Measurements from ENCODE around the gene NMRK2.
"Not testable (repeated sequence)": the region's sequence is repeated elsewhere in the genome, so short reads cannot be mapped to it uniquely, and the experiment has no call there.

The NMRK2 gene, protein sequence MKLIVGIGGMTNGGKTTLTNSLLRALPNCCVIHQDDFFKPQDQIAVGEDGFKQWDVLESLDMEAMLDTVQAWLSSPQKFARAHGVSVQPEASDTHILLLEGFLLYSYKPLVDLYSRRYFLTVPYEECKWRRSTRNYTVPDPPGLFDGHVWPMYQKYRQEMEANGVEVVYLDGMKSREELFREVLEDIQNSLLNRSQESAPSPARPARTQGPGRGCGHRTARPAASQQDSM

DNA sequence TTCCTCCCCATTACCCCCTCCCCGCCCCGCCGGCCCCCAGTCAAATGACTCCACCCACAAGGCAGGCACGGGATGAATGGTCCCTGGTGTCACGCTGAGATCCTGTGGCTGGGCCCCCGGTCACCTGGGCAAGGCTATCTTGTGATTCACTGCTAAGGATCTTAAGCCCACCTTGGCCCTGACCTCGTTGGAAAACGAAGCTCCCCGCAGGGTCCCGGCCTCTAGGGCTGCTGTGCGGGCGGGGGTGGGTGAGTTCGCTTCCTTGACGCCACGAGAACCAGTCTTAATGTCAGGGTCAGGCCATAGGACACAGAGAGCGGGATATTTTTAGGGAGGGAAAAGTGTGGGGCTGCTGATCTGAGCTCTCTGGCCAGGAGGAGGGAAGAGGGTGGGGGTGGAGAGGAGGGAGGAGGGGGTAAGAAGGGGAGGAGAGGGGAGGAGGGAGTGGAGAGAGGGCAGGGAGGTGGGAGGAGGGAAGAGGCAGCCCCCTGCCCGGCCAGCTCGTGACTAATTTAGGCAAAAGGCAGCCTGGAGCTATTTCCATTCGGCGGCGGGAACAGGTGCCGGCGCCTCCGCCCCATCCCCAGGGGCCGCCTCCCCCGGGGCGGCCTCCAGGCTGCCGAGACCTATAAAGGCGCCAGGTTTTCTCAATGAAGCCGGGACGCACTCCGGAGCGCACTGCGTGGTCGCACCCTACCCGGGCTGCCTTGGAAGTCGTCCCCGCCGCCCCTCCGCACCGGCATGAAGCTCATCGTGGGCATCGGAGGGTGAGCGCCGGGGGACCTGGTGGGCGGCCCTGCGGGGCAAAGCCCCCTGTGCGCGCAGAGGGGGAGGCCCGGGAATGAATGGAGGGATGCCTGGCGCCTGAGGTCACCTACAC lies at the start of gene NMRK2:
NMRK2 (plus strand) TSS at position 139 of the 880 bp plus-strand sequence; CDS start at position 742, 603 bp downstream.
- no peak for DNase-seq (ENCODE audit: low read depth in 1 of 2, low spot score in 1 of 2)

DNA sequence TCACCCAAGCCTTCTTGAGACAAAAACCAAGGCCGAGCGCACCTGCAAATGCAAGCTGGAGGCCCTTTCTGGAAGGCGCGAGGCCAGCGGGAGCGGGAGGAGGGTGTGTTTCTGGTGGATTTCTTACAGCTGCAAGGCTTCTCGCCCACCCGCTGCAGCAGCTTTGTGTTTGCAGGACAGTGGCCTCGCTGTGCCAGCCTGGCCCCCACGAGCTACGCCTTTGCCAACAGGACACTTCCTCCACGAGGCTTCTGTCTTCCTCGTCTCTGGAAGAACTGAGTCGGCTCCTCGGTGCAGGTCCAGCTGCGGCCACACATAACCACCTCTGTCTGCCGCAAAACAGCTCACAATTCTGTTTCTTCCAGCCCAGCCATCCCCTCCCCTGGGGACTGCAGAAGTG lies 42.3 kb upstream of the NMRK2 start:
- DNase-seq (ENCODE audit: low read depth in 1 of 2, low spot score in 1 of 2): no peak

DNA sequence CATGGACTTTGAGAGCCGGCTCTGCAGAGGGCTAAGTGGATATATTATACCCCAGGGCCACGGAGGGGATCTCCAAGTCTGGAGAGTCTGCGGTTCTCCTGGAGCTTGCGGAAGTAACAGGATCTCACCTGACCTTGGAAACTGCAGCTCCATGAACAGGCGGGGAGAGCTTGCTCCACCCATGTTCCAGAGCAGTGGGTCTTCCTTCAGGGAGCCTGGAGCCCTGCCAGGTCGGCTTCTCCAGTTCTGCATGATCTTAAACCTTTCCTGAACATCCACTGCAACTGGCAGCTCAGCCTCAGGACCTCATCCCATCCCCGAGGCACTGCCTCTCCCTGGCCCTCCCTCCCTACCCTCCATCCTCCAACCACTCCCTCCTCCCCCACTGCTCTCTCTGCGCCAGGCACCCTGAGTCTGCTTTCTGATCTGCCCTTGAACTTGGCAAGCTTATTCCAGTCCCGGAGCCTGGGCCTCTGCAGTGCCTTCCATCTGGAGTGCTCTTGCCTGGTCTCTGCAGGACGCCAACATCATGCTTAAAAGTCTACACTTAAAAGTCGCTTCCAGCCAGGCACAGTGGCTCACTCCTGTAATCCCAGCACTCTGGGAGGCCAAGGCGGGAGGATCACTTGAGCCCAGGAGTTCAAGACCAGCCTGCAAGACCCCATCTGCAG lies 39.2 kb upstream of the NMRK2 start:
- no peak for DNase-seq (ENCODE audit: low read depth in 1 of 2, low spot score in 1 of 2)

DNA sequence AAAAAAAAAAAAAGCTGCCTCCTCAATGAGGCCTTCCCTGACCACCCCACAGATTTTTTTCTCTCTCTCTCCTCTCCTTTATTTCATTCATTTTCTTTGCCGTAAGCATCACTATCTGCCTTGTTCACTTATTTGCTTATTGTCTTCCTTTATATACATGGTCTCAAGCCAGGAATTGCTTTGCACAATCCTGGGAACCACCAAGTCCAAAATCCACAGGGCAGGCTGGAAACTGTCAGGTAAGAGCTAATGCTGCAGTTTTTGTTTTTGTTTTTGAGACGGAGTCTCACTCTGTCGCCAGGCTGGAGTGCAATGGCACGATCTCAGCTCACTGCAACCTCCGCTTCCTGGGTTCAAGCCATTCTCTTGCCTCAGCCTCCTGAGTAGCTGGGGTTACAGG lies 37.9 kb upstream of the NMRK2 start:
- not testable (repeated sequence) for DNase-seq (ENCODE audit: low read depth in 1 of 2, low spot score in 1 of 2)

DNA sequence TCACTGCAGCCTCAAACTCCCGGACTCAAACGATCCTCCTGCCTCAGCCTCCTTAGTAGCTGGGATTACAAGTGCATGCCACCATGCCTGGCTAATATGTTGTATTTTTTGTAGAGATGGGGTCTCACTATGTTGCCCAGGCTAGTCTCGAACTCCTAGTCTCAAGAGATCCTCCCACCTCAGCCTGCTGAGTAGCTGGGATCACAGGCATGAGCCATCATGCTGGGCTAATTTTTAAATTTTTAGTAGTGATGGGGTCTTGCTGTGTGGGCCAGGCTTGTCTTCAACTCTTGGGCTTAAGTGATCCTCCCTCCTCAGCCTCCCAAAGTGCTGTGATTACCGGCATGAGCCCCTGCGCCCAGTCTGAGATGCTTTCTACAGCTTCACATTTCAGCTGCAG lies 37.1 kb upstream of the NMRK2 start:
- no peak for DNase-seq (ENCODE audit: low read depth in 1 of 2, low spot score in 1 of 2)

DNA sequence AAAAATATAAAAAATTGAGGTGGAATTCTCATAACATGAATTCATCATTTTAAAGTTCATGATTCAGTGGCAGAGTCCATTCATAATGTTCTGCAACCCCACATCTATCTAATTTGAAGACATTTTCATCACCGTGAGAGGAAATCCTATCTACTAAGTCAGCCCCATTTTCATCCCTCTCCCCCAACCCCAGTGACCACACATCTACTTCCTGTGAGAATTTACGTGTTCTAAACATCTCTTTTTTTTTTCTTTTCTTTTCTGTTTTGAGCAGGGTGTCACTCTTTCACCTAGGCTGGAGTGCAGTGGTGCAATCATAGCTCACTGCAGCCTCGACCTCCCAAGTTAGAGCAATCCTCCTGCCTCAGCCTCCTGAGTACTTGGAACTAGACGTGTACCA lies 34.9 kb upstream of the NMRK2 start:
- no peak for DNase-seq (ENCODE audit: low read depth in 1 of 2, low spot score in 1 of 2)

DNA sequence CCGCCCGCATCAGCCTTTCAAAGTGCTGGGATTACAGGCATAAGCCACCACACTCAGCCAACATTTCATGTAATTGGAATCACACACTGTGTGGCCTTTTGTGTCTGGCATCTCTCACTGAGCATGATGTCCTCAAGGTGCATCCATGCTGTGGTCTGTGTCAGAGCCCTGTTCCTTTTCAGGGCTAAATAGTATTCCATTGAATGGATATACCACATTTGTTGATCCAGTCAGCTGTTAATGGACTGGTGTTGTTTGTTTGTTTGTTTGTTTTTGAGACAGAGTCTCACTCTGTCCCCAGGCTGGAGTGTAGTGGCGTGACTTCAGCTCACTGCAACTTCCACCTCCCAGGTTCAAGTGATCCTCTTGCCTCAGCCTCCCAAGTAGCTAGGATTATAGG lies 34.4 kb upstream of the NMRK2 start:
- DNase-seq (ENCODE audit: low read depth in 1 of 2, low spot score in 1 of 2): no peak

DNA sequence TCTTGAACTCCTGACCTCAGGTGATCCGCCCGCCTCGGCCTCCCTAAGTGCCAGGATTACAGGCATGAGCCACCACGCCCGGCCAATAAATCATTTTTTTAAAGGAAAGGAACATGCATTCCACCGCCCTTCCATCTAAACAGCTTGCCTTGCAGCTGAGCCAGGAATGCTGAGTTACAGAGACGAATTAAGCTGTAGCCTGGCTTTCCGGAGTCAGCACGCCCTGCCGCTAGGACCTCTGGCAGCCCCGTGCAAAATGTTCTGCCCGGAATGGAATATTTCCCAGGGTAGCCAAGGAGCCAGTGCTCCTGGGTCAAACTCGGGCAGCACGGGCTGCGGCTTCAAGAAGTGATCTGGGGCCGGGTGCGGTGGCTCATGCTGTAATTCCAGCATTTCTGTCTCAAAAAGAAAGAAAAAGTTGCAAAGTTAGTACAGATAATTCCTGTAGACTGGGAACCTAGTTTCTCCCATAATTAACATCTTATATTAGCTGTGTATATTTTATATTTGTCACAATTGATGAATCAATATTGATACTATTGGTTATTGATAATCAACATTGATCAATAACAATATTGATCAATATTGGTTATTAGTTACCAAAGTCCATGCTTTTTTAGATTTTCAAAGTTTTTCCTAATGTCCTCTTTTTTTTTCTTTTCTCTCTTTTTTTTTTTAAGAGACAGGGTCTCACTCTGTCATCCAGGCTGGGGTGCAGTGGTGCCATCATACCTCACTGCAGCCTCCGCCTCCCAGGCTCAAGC lies 33.2 kb upstream of the NMRK2 start:
- DNase-seq (ENCODE audit: low read depth in 1 of 2, low spot score in 1 of 2): no peak

DNA sequence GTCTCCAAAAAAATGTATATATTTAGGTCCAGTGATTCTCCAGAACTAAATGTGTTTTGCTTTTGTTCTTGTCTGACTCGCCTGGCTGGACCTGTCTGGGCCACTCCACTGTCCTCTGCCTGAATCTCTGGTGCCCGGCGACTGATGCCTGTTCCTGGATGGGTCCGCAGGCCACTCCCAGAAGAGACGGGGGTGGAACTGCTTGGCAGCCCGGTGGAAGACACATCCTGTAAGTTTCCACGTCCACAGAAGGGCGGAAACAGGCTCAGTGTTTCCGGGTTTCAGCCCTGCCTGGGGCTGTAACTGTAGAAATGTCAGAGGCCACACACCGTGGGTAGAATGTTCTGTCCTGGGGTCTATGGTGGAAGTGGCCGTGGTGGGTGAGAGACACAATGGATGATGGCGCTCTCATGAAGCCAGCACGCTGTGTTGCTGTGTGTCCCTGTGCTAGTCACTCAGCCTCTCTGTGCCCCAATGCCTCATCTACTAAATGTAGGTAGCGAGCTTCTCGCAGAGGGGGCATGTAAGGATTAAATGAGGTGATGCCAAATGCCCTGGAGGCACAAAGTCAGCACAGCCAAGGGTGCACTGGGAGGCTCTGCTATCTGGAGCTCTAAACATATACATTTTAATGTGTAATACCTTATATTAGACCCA lies 30.4 kb upstream of the NMRK2 start:
- DNase-seq (ENCODE audit: low read depth in 1 of 2, low spot score in 1 of 2): no peak

DNA sequence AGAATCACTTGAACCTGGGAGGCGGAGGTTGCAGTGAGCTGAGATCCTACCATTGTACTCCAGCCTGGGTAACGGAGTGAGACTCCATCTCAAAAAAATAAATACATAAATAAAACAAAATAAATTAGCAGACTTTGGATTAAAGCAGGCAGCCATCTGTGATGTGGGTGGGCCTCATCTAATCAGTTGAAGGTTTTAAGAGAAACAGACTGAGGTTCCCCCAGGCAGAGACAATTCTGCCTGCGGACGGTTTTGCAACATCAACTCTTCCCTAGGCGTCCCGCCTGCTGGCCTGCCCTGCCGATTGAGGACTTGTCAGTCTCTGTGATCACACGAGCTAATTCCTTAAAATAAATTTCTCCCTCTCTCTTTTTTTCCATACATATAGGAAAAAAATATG lies 28.6 kb upstream of the NMRK2 start:
- no peak for DNase-seq (ENCODE audit: low read depth in 1 of 2, low spot score in 1 of 2)

DNA sequence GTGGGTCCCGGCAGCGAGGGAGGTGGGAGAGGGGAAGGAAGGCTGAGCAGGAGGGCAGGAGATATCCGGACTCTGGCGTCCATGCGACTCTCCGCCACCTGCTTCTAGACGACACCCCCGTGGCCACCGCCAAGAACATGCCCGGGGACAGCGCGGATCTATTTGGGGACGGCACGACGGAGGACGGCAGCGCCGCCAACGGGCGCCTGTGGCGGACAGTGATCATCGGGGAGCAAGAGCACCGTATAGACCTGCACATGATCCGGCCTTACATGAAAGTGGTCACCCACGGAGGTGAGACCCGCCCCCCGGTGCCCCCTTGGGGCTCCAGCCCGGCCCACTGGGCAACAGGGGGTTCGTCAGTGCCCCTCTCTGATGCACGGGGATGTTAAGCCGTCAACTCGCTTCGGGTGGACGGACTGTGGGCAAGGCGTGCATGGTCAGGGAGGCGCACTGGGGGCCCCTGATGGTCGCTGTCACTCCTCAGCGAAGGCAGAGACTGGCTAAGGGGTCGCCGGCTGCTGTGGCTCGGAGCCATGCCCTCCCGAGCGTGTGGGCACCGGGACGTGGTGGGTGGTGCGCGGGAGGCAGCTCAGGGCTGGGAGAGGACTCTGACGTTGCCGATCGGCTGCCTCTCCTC lies 25.1 kb upstream of the NMRK2 start:
- no peak for DNase-seq (ENCODE audit: low read depth in 1 of 2, low spot score in 1 of 2)

DNA sequence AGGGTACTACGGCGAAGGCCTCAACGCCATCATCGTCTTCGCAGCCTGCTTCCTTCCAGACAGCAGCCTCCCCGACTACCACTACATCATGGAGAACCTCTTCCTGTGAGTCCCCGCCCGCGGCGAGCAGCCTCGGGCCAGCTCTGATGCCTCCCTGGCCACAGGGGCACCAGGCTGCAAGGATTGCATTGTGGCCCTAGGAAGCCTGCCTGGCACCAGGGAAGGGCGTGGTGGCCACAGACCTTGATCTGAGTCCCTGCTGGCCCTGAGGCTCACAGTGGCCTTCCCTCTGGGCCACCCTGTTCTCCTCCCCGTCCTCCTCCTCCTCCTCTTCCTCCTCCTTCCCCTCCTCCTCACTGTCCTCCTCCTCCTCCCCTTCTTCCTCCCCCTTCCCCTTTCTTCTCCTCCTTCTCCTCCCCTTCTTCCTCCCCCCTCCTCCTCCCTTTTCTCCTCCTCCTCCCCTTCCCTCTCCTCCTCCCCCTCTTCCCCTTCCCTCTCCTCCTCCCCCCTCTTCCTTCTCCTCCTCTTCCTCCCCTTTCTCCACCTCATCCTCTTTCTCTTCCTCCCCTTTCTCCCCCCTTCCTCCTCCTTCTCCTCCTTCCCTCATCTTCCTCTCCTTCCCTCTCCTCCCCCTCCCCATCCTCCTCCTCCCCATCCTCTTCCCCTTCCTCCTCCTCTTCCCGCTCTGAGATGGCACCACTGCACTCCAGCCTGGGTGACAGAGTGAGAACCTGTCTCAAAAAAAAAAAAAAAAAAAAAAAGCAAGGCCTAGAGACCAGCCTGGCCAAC lies 24.4 kb upstream of the NMRK2 start:
- DNase-seq (ENCODE audit: low read depth in 1 of 2, low spot score in 1 of 2): no peak

DNA sequence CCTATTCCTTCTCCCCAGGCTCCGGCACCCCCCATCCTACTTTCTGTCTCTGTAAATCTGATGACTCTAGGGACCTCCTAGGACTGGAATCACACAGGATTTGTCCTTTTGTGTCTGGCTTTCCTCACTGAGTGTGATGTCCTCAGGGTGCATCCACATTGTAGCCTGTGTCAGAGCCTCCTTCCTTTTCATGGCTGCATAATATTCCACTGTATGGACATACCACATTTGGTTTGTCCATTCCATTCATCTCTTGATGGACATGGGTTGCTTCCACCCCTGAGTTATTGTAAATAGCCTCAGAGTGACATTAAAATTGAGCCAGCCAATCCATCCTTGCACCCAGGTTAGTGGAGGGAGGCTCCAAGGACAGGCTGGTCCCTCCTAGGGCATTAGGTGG lies 22.8 kb upstream of the NMRK2 start:
- DNase-seq (ENCODE audit: low read depth in 1 of 2, low spot score in 1 of 2): no peak

DNA sequence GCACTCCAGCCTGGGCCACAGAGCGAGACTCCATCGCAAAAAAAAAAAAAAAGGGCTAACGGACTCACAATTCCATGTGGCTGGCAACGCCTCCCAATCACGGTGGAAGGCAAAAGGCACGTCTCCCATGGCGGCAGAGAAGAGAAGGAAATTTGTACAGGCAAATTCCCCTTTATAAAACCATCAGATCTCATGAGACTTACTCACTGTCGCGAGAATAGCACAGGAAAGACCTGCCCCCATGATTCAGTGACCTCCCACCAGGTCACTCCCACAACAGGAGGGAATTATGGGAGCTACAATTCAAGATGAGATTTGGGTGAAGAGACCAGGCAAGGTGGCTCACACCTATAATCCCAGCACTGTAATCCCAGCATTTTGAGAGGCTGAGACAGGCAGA lies 18.7 kb upstream of the NMRK2 start:
- DNase-seq (ENCODE audit: low read depth in 1 of 2, low spot score in 1 of 2): no peak

DNA sequence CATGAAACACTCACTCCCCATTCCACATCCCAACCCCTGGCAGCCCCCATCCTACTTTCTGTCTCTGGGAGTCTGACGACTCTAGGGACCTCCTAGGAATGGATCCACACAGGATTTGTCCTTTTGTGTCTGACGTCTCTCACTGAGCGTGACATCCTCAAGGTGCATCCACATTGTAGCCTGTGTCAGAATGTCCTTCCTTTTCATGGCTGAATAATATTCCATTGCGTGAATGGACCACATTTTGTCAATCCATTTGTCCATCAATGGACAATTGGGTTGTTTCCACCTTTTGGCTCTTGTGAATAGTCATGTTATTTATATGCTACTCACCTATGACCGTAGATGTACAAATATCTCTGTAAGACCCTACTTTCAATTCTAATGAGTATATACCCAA lies 16.8 kb upstream of the NMRK2 start:
- no peak for DNase-seq (ENCODE audit: low read depth in 1 of 2, low spot score in 1 of 2)

DNA sequence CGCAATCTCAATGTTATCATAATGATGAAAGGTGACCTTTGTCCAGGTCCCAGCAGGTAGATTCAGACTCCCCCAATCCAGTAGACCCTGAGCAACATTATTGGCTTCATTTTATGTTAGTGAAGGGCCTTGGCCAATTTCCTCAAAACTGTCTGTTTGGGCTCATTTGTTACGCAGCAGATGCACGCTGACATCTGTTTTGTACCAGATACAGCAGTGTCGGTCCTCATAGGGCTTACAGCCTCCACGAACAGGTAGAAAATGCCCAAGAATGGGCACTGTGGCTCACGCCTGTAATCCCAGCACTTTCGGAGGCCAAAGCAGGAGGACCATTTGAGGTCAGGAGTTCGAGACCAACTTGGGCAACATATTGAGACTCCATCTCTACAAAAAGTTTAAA lies 13.1 kb upstream of the NMRK2 start:
- no peak for DNase-seq (ENCODE audit: low read depth in 1 of 2, low spot score in 1 of 2)

DNA sequence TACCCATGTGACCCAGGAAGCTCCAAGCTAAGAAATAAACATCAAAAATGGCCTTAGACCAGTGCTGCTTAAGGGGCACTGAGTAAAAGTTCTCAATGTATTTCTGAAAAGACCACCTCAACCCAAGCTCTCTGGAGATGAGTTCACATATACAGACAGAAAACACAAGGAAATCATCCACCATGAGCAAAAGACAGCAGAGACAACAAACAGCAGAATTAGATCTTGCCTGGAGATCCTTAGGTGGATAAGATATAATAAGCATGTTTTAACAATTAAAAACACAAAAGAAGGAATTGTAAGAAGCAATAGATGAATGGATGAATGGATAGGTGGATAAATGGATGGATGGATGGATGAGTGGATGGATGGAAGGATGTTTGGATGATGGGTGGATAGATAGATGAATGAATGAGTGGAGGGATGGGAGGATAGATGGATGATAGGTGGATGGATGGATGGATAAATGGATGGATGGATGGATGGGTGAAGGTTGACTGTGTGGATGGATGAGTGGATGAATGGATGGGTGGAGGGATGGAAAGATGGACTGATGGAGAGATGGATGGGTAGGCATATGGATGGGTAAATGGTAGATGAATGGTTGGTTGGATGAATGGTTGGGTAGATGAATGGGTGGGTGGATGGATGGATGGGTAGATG lies 9.6 kb upstream of the NMRK2 start:
- no peak for DNase-seq (ENCODE audit: low read depth in 1 of 2, low spot score in 1 of 2)

DNA sequence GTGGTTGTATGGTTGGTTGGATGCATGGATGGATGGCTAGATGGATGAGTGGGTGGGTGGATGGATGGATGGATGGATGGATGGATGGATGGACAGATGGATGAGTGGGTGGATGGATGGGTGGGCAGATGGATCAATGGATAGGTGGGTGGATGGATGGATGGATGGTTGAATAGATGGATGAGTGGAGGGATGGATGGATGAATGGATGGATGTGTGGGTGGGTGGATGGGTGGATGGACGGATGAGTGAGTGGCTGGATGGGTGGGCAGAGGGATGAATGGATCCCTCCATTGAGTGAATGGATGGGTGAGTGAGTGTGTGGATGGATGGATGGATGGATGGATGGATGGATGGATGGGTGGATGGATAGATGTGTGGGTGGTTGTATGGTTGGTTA lies 9.0 kb upstream of the NMRK2 start:
- no peak for DNase-seq (ENCODE audit: low read depth in 1 of 2, low spot score in 1 of 2)

DNA sequence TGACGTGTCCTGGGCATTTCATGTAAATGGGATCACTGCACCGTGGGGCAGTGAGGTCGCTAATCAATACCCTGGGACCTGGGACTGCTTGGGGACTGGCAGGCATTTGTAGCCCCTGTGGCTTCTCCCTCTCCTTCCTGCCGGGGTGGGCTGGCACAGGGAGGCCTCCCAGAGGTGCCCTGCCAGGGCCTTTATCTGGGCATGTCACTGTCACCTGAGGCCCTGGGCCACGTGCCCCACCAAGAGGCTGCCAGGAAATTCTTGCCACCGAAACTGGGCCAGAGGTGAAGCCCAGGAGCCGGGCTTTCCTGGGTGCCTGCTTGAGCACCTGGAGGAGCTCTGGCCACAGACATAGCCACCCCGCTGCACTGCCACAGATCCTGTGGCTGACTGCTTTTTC lies 1.8 kb upstream of the NMRK2 start:
- no peak for DNase-seq (ENCODE audit: low read depth in 1 of 2, low spot score in 1 of 2)

Data from activated CD4-positive, alpha-beta T cell treated with anti-CD3 and anti-CD28 coated beads, Interleukin-2, amount 50 U/mL, for 24 hours (primary cell).